ENCODE data around the gene GAA. TPM values are rescaled to one million over a fixed set of nuclear protein-coding genes. Genes with fewer than 3 reads are reported as not detected.

GAA gene
- total and polyA plus RNA-seq, 2 of the 13 experiments (the other 11 are each of a cell fraction or from before 2014, with no cell fraction given): 21.6 to 36.4 TPM

DNA sequence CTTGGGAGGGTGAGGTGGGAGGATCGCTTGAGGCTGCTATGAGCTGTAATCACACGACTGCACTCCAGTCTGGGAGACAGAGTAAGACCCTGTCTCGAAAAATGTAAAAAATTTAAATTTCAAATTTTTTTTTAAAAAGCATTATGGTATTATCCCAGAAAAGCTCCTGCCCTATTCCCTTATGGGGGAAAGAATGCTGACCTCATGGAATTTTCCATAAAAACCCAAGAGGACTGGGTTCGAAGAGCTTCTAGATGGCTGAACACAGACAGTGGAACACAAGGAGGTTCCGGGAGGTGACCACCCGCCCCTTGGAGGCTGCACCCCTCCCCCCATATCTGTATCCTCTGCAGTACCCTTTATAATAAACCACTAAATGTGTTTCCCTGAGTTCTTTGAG is 41.5 kb downstream of the GAA start:
- in situ Hi-C loops (cut with HindIII; ENCODE audit: extremely low pct_ligation_motif_present, low pct_unique_long_range_greater_than_20kb): no loop called here
- H3K79me2 ChIP-seq (ENCODE audit: insufficient read depth, low read length): peaks cover 43% of the 10 kb centered on the region
- H3K9me3 ChIP-seq (ENCODE audit: low read length): no peaks in the 10 kb centered on the region
- CTCF ChIA-PET (ENCODE audit: low intra/inter-chr PET ratio, low total read pairs): no interaction called here
- H3K27me3 ChIP-seq (ENCODE audit: control insufficient read depth in 1 of 2, insufficient read depth in 2 of 2, low read length in 2 of 2): no peaks in the 10 kb centered on the region; a peak in 1 of 5 replicates
- intact Hi-C loops (cut with micrococcal nuclease; ENCODE audit: unreplicated experiment): no loop called here
- FAIRE-seq (no peak), ATAC-seq (no peak), DNase-seq (ENCODE audit: low spot score) (no peak)
- peaks cover 26% of the 10 kb centered on the region for H4K20me1 ChIP-seq (ENCODE audit: insufficient read depth, low read length)
- H3K4me3 ChIP-seq (replicated peaks in 1 of 3; ENCODE audit: insufficient read depth in 1 of 3, low read depth in 2 of 3, low read length in 3 of 3): no peak overlapping the region
- no peak overlapping the region for H3K27ac ChIP-seq (ENCODE audit: extremely low read length, insufficient read depth, low read length)
- BruUV-seq (replicated peaks): no TSS peak
- POLR2A ChIA-PET: interaction anchor here (1.1 kb wide), 1 partner anchor 41 kb away, joined by 4 read pairs; the partner anchor contains the start of gene GAA
- peaks cover 28% of the 10 kb centered on the region for H3K4me1 ChIP-seq (ENCODE audit: insufficient read depth, low read length)
- H2AFZ ChIP-seq (ENCODE audit: low read length): no peak overlapping the region
- 96% methylated on average over 6 of the region's 6 CpGs for WGBS (ENCODE audit: low lambda C conversion rate)
- H3K36me3 ChIP-seq (replicated peaks in 1 of 2; ENCODE audit: control insufficient read depth in 1 of 2, insufficient read depth in 2 of 2, low read length in 2 of 2): peaks cover 32 to 73% of the 10 kb centered on the region in 2 experiments
- TF ChIP-seq MAFK (conservative IDR thresholded peaks at IDR 0.05 in 1 of 2, IDR thresholded peaks at IDR 0.05 in 1 of 2; ENCODE audit: low read length in 2 of 2) (peak; percentile 74 to 88), ZNF234 (CRISPR knock-in tag; conservative IDR thresholded peaks at IDR 0.05) (no peak), TOE1 (CRISPR knock-in tag; IDR thresholded peaks at IDR 0.05) (no peak), ZNF562 (CRISPR knock-in tag; IDR thresholded peaks at IDR 0.05; ENCODE audit: borderline replicate concordance) (no peak), MAFF (IDR thresholded peaks at IDR 0.05; ENCODE audit: low read depth, low read length) (peak; percentile 77), PCBP2 (optimal IDR thresholded peaks at IDR 0.05; ENCODE audit: low read depth, low read length, poor library complexity, severe bottlenecking) (no peak), ZNF737 (CRISPR knock-in tag; IDR thresholded peaks at IDR 0.05; ENCODE audit: borderline replicate concordance) (no peak), ZNF614 (CRISPR knock-in tag; IDR thresholded peaks at IDR 0.05; ENCODE audit: borderline replicate concordance) (no peak), SMC3 (IDR thresholded peaks at IDR 0.05; ENCODE audit: low read length) (no peak), ZNF567 (CRISPR knock-in tag; IDR thresholded peaks at IDR 0.05; ENCODE audit: borderline replicate concordance) (no peak), REPIN1 (CRISPR knock-in tag; IDR thresholded peaks at IDR 0.05; ENCODE audit: borderline replicate concordance, low read depth) (no peak), MED8 (CRISPR knock-in tag; IDR thresholded peaks at IDR 0.05; ENCODE audit: insufficient replicate concordance) (no peak)
- TF ChIP-seq, protein P1, sequence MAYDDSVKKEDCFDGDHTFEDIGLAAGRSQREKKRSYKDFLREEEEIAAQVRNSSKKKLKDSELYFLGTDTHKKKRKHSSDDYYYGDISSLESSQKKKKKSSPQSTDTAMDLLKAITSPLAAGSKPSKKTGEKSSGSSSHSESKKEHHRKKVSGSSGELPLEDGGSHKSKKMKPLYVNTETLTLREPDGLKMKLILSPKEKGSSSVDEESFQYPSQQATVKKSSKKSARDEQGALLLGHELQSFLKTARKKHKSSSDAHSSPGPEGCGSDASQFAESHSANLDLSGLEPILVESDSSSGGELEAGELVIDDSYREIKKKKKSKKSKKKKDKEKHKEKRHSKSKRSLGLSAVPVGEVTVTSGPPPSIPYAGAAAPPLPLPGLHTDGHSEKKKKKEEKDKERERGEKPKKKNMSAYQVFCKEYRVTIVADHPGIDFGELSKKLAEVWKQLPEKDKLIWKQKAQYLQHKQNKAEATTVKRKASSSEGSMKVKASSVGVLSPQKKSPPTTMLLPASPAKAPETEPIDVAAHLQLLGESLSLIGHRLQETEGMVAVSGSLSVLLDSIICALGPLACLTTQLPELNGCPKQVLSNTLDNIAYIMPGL (CRISPR knock-in tag; IDR thresholded peaks at IDR 0.05; ENCODE audit: borderline replicate concordance in 1 of 2, low read depth in 1 of 2): no peak
- no peak overlapping the region for H3K4me2 ChIP-seq (ENCODE audit: low read depth, low read length)
- no peak overlapping the region for H3K9ac ChIP-seq (ENCODE audit: insufficient read depth, low read depth, low read length)

Data from HepG2 (cell line).